ENCODE measurements around the gene IQCN.
"Not testable (repeated sequence)": the region's sequence is repeated elsewhere in the genome, so short reads cannot be mapped to it uniquely, and the experiment has no call there.

IQCN gene

GRCh38 chr19:18229915-18230314 lies 44.3 kb downstream of the IQCN start:
- DNase-seq = no peak

GRCh38 chr19:18229474-18229873 lies 44.8 kb downstream of the IQCN start:
- DNase-seq = no peak

GRCh38 chr19:18227781-18228271 lies 46.4 kb downstream of the IQCN start:
- no peak for DNase-seq

- no peak for DNase-seq
These were observed 47.1 kb downstream of the IQCN start for GRCh38 chr19:18226956-18227780.

- DNase-seq = no peak
These were observed 48.4 kb downstream of the IQCN start, which contains the start of gene PDE4C for GRCh38 chr19:18225702-18226468. TSS of gene PDE4C (minus strand) at chr19:18226438. CDS start at chr19:18226415, 23 bp downstream.

GRCh38 chr19:18225355-18225701 lies 48.9 kb downstream of the IQCN start:
- no peak for DNase-seq

GRCh38 chr19:18224525-18225354 lies 49.5 kb downstream of the IQCN start:
- DNase-seq = peak; percentile 98

GRCh38 chr19:18223860-18224524 lies 50.3 kb downstream of the IQCN start:
- DNase-seq = peak; percentile 86

GRCh38 chr19:18221815-18222725 lies 52.2 kb downstream of the IQCN start:
- no peak for DNase-seq

GRCh38 chr19:18220632-18221275 lies 53.5 kb downstream of the IQCN start:
- DNase-seq = no peak

GRCh38 chr19:18219911-18220631 lies 54.2 kb downstream of the IQCN start:
- DNase-seq = no peak

- DNase-seq = no peak
These were observed 55.7 kb downstream of the IQCN start for GRCh38 chr19:18218600-18218999.

GRCh38 chr19:18218159-18218558 lies 56.1 kb downstream of the IQCN start:
- no peak for DNase-seq

GRCh38 chr19:18216789-18217188 lies 57.5 kb downstream of the IQCN start:
- DNase-seq = no peak

- DNase-seq = no peak
These were observed 59.3 kb downstream of the IQCN start for GRCh38 chr19:18214779-18215433.

- no peak for DNase-seq
These were observed 62.6 kb downstream of the IQCN start for GRCh38 chr19:18211683-18212082.

GRCh38 chr19:18209912-18210311 lies 64.3 kb downstream of the IQCN start:
- not testable (repeated sequence) for DNase-seq

- peak; percentile 16 for DNase-seq
These were observed 65.9 kb downstream of the IQCN start for GRCh38 chr19:18208098-18208951.

Measured in hematopoietic multipotent progenitor cell treated with erythropoietin and hydrocortisone succinate and interleukin-3 and kit ligand, for 8 days (in vitro differentiated cells).